T-helper 1 cell (primary cell): ENCODE measurements around the gene TRPC4AP.

Experiments
- DNase-seq, 5 donors: peaks; one replicate each; pipeline ENCODE4 v3.0.0-alpha.2; 2012 to 2020

The TRPC4AP gene

GRCh38 chr20:35000922-35001595 lies 91.5 kb downstream of the TRPC4AP start:
- no peak for DNase-seq

- no peak for DNase-seq
Measured at GRCh38 chr20:35000311-35000921, 92.2 kb downstream of the TRPC4AP start.

- DNase-seq: no peak
Measured at GRCh38 chr20:34999782-35000181, 92.8 kb downstream of the TRPC4AP start.

GRCh38 chr20:34999021-34999451 lies 93.6 kb downstream of the TRPC4AP start:
- DNase-seq: no peak

GRCh38 chr20:34998331-34998950 lies 94.2 kb downstream of the TRPC4AP start:
- no peak for DNase-seq

- no peak for DNase-seq
Measured at GRCh38 chr20:34997774-34998173, 94.8 kb downstream of the TRPC4AP start.

- no peak for DNase-seq
Measured at GRCh38 chr20:34997131-34997561, 95.5 kb downstream of the TRPC4AP start.

- no peak for DNase-seq
Measured at GRCh38 chr20:34996243-34997028, 96.2 kb downstream of the TRPC4AP start.

- DNase-seq: no peak
Measured at GRCh38 chr20:34995696-34996095, 96.9 kb downstream of the TRPC4AP start.

- no peak for DNase-seq
Measured at GRCh38 chr20:34995192-34995591, 97.4 kb downstream of the TRPC4AP start.

- DNase-seq: no peak
Measured at GRCh38 chr20:34994509-34995131, 98.0 kb downstream of the TRPC4AP start.

- DNase-seq: no peak
Measured at GRCh38 chr20:34993941-34994508, 98.6 kb downstream of the TRPC4AP start.

GRCh38 chr20:34992751-34993417 lies 99.7 kb downstream of the TRPC4AP start:
- no peak for DNase-seq

- DNase-seq: no peak
Measured at GRCh38 chr20:34990661-34991214, 101.9 kb downstream of the TRPC4AP start.

- DNase-seq: no peak
Measured at GRCh38 chr20:34990231-34990630, 102.4 kb downstream of the TRPC4AP start.

- DNase-seq: no peak
Measured at GRCh38 chr20:34989670-34990069, 102.9 kb downstream of the TRPC4AP start.

GRCh38 chr20:34989118-34989517 lies 103.5 kb downstream of the TRPC4AP start:
- no peak for DNase-seq

- DNase-seq: no peak
Measured at GRCh38 chr20:34988191-34988540, 104.4 kb downstream of the TRPC4AP start.

GRCh38 chr20:34987288-34988190 lies 105.1 kb downstream of the TRPC4AP start:
- DNase-seq: no peak
